IMR-90 (cell line): Measurements from ENCODE around the gene MARCHF3. TPM values are rescaled to one million over a fixed set of nuclear protein-coding genes. Genes with fewer than 3 reads are reported as not detected.

Experiments
- ATAC-seq: fragments of 200-7000 bp; cut with Tn5 transposase; 2 replicates; pipeline ENCODE4 v1.9.1; 2020; ENCODE audit warnings: low read depth, mild to moderate bottlenecking, moderate library complexity
- BruUV-seq: library from RNA; stranded (reverse); fragments of 400-500 nt; replicated peaks from 2 replicates; lab custom pipeline; 2021; lab: Mats Ljungman, UMichigan
- CTCF ChIA-PET: fragments of 300-600 bp; formaldehyde crosslinking; extraction: SDS; loops from one replicate; lab custom pipeline; 2021; ENCODE audit warnings: antibody characterized with exemption; lab: Yijun Ruan, JAX
- POLR2A ChIA-PET: fragments of 300-600 bp; sonication (Branson Sonifier 250); formaldehyde crosslinking; loops from one replicate; lab custom pipeline; 2022; ENCODE audit warnings: antibody characterized with exemption; ENCODE audit not compliant: unreplicated experiment; lab: Charles Lee
- DNase-seq: peaks from one replicate; pipeline ENCODE4 v3.0.0; 2013
- H2AFZ ChIP-seq: replicated peaks from 2 replicates; pipeline ENCODE3; 2013; ENCODE audit warnings: low read length, mild to moderate bottlenecking; ENCODE audit not compliant: poor library complexity
- H2AK5ac ChIP-seq: 2 replicates; pipeline ENCODE4 v1.6.1; 2013; ENCODE audit warnings: low read depth, low read length, inconsistent platforms
- H2AK9ac ChIP-seq: replicated peaks from 2 replicates; pipeline ENCODE3; 2013; ENCODE audit warnings: mild to moderate bottlenecking, low read depth, low read length, moderate library complexity; ENCODE audit not compliant: poor library complexity
- H2BK120ac ChIP-seq: 2 replicates; pipeline ENCODE4 v1.6.1; 2013; ENCODE audit warnings: low read depth, low read length, inconsistent platforms
- H2BK15ac ChIP-seq: 3 replicates; pipeline ENCODE4 v1.6.1; 2013; ENCODE audit warnings: low read depth, low read length, inconsistent platforms
- H2BK20ac ChIP-seq: 2 replicates; pipeline ENCODE4 v1.6.1; 2013; ENCODE audit warnings: low read depth, mild to moderate bottlenecking, inconsistent platforms, low read length, moderate library complexity
- H2BK5ac ChIP-seq: 2 replicates; pipeline ENCODE4 v1.6.1; 2013; ENCODE audit warnings: mild to moderate bottlenecking, low read depth, low read length, inconsistent platforms; ENCODE audit not compliant: poor library complexity, severe bottlenecking
- H3K14ac ChIP-seq: replicated peaks from 2 replicates; pipeline ENCODE4 v1.6.1; 2013; ENCODE audit warnings: low read depth, low read length, inconsistent platforms
- H3K18ac ChIP-seq: 2 replicates; pipeline ENCODE4 v1.6.1; 2013; ENCODE audit warnings: low read depth, low read length, control low read depth
- H3K23ac ChIP-seq: 2 replicates; pipeline ENCODE4 v1.6.1; 2013; ENCODE audit warnings: low read depth, low read length, inconsistent platforms
- H3K27ac ChIP-seq: 2 replicates; pipeline ENCODE4 v1.5.1; 2013; ENCODE audit warnings: mild to moderate bottlenecking, control low read depth, low read length; ENCODE audit not compliant: insufficient read depth
- H3K27me3 ChIP-seq: 2 replicates; pipeline ENCODE4 v1.6.1; 2013; ENCODE audit warnings: low read length; ENCODE audit not compliant: control insufficient read depth, insufficient read depth
- H3K36me3 ChIP-seq: 2 replicates; pipeline ENCODE4 v1.6.1; 2013; ENCODE audit warnings: low read length, mixed read lengths; ENCODE audit not compliant: control insufficient read depth, insufficient read depth
- H3K4ac ChIP-seq: 2 replicates; pipeline ENCODE4 v1.6.1; 2013; ENCODE audit warnings: low read depth, low read length, inconsistent platforms
- H3K4me1 ChIP-seq: 2 replicates; pipeline ENCODE4 v1.6.1; 2013; ENCODE audit warnings: low read length, mixed read lengths; ENCODE audit not compliant: control insufficient read depth, insufficient read depth
- H3K4me2 ChIP-seq: 2 replicates; pipeline ENCODE4 v1.6.1; 2013; ENCODE audit warnings: low read depth, mild to moderate bottlenecking, control low read depth, low read length, moderate library complexity
- H3K4me3 ChIP-seq: 2 replicates; pipeline ENCODE4 v1.5.1; 2013; ENCODE audit warnings: low read depth, mild to moderate bottlenecking, control low read depth, low read length, moderate library complexity; ENCODE audit not compliant: insufficient read depth
- H3K56ac ChIP-seq: 2 replicates; pipeline ENCODE4 v1.6.1; 2013; ENCODE audit warnings: low read length, inconsistent platforms; ENCODE audit not compliant: insufficient read depth; ENCODE audit errors: extremely low read depth
- H3K79me1 ChIP-seq, 2 experiments: 2 replicates each; pipeline ENCODE4 v1.6.1; 2013; ENCODE audit warnings: low read length in 2 of 2, inconsistent platforms in 1 of 2, low read depth in 1 of 2
- H3K9ac ChIP-seq: 2 replicates; pipeline ENCODE4 v1.6.1; 2013; ENCODE audit warnings: low read depth, low read length, control low read depth
- H3K9me1 ChIP-seq: 2 replicates; pipeline ENCODE4 v1.6.1; 2013; ENCODE audit warnings: low read length, inconsistent platforms; ENCODE audit not compliant: insufficient read depth
- H3K9me3 ChIP-seq: 2 replicates; pipeline ENCODE4 v1.6.1; 2013; ENCODE audit warnings: low read length; ENCODE audit not compliant: control insufficient read depth, insufficient read depth
- H4K20me1 ChIP-seq: 2 replicates; pipeline ENCODE4 v1.6.1; 2013; ENCODE audit warnings: low read length, inconsistent platforms; ENCODE audit not compliant: insufficient read depth
- H4K5ac ChIP-seq: 2 replicates; pipeline ENCODE4 v1.6.1; 2013; ENCODE audit warnings: mild to moderate bottlenecking, low read depth, low read length, control low read depth
- H4K8ac ChIP-seq, 2 experiments: 2 replicates each; pipeline ENCODE4 v1.6.1; 2013; ENCODE audit warnings: low read depth in 2 of 2, low read length in 2 of 2, control low read depth in 1 of 2, inconsistent platforms in 1 of 2
- H4K91ac ChIP-seq: 2 replicates; pipeline ENCODE4 v1.6.1; 2013; ENCODE audit warnings: low read depth, low read length, inconsistent platforms; ENCODE audit not compliant: insufficient read depth
- CEBPB ChIP-seq: IDR thresholded peaks from 2 replicates; pipeline ENCODE4 v1.6.1; 2012; ENCODE audit warnings: low read depth, low read length, improper control_type of control experiment
- CHD1 ChIP-seq: IDR thresholded peaks from 2 replicates; pipeline ENCODE4 v1.6.1; 2012; ENCODE audit warnings: low read depth, low read length, improper control_type of control experiment
- ELK1 ChIP-seq: fragments of 150-350 bp; IDR thresholded peaks from 2 replicates; pipeline ENCODE4 v1.6.1; 2016; ENCODE audit warnings: low read depth, mild to moderate bottlenecking, low read length, moderate library complexity, borderline replicate concordance
- FOS ChIP-seq: fragments of 150-350 bp; IDR thresholded peaks from 2 replicates; pipeline ENCODE4 v1.6.1; 2016; ENCODE audit warnings: low read depth, low read length
- MAFK ChIP-seq: IDR thresholded peaks from 2 replicates; pipeline ENCODE4 v1.6.1; 2012; ENCODE audit warnings: low read depth, low read length, improper control_type of control experiment
- MAZ ChIP-seq: IDR thresholded peaks from 2 replicates; pipeline ENCODE4 v1.6.1; 2012; ENCODE audit warnings: low read depth, mild to moderate bottlenecking, low read length, improper control_type of control experiment, moderate library complexity, borderline replicate concordance
- MXI1 ChIP-seq: IDR thresholded peaks from 2 replicates; pipeline ENCODE4 v1.6.1; 2012; ENCODE audit warnings: low read depth, mild to moderate bottlenecking, low read length, moderate library complexity, borderline replicate concordance
- NFE2L2 ChIP-seq: fragments of 150-350 bp; IDR thresholded peaks from 2 replicates; pipeline ENCODE4 v1.6.1; 2016; ENCODE audit warnings: low read depth, mild to moderate bottlenecking, low read length
- POLR2A ChIP-seq: IDR thresholded peaks from 2 replicates; pipeline ENCODE4 v1.6.1; 2012; ENCODE audit warnings: mild to moderate bottlenecking, low read depth, low read length
- RFX5 ChIP-seq: IDR thresholded peaks from 2 replicates; pipeline ENCODE4 v1.8.0; 2012; ENCODE audit warnings: low read depth, mild to moderate bottlenecking, low read length, moderate library complexity
- SMC3 ChIP-seq: fragments of 150-350 bp; IDR thresholded peaks from 2 replicates; pipeline ENCODE4 v1.6.1; 2016; ENCODE audit warnings: low read depth, mild to moderate bottlenecking, antibody characterized with exemption, low read length, moderate library complexity
- WGBS, 2 experiments: methylation state at CpG; one replicate each; pipeline versions ENCODE4 v1.1.5 to v1.1.7; 2013; ENCODE audit warnings: missing lambda C conversion rate in 2 of 2; ENCODE audit not compliant: insufficient read length in 1 of 2; ENCODE audit errors: extremely low coverage in 2 of 2; 5-methylcytosine and 5-hydroxymethylcytosine counted together
- dilution Hi-C: fragments of 300-500 bp; cut with HindIII; formaldehyde crosslinking; loops from one replicate; pipeline ENCODE4 v1.14.3; 2018; ENCODE audit warnings: low sequenced_read_pairs; ENCODE audit not compliant: unreplicated experiment
- in situ Hi-C: fragments of 300-500 bp; cut with MboI; formaldehyde crosslinking; loops from 3 replicates; pipeline ENCODE4 v1.14.3; 2019; ENCODE audit warnings: low sequenced_read_pairs, inconsistent platforms, mixed read lengths
- intact Hi-C: fragments of 100-400 bp; cut with micrococcal nuclease; formaldehyde crosslinking; loops from 2 replicates; pipeline ENCODE4 v1.10.0; 2022
- polyA plus RNA-seq, 3 experiments: library from polyadenylated mRNA; depleted of rRNA; stranded (reverse); fragments of >200 nt; gene quantifications; 2 replicates each; pipeline ENCODE4 v1.2.3, GENCODE V29; 2012; ENCODE audit warnings: low replicate concordance in 1 of 3
- total RNA-seq: library from RNA; depleted of rRNA; stranded (reverse); fragments of >200 nt; gene quantifications from 2 replicates; pipeline ENCODE4 v1.2.3, GENCODE V29; 2012
- TF ChIP-seq, protein P1 (sequence below): fragments of 150-350 bp; IDR thresholded peaks from 2 replicates; pipeline ENCODE4 v1.6.1; 2017; ENCODE audit warnings: mild to moderate bottlenecking, antibody characterized with exemption, low read length, low read depth
- TF ChIP-seq, protein P2 (sequence below): conservative IDR thresholded peaks from 2 replicates; pipeline ENCODE4 v1.5.1; 2012; ENCODE audit warnings: mild to moderate bottlenecking, low read depth, low read length, improper control_type of control experiment

MARCHF3 gene
- total and polyA plus RNA-seq, 2 of the 4 experiments (the other 2 are of a cell fraction): 11.2 to 18.8 TPM

- Histone ChIP-seq H3K14ac (no peak overlapping the region), H3K4me3 (no peak overlapping the region), H4K20me1 (no peaks in the 10 kb centered on the region), H3K56ac (no peak overlapping the region), H3K23ac (no peak overlapping the region), H3K9me1 (0 out of 2 replicates have a peak, but pooled peaks cover 2% of the 10 kb centered on the region), H2AFZ (no peak overlapping the region), H2BK15ac (no peak overlapping the region), H3K4ac (no peak overlapping the region), H2BK20ac (no peak overlapping the region), H3K9ac (no peak overlapping the region), H2AK9ac (no peak overlapping the region), H3K4me2 (no peak overlapping the region), H2AK5ac (no peak overlapping the region; the same call in 1 of the 2 replicates), H4K91ac (no peak overlapping the region), H3K9me3 (no peaks in the 10 kb centered on the region), H3K36me3 (no peaks in the 10 kb centered on the region), H4K5ac (no peak overlapping the region), H3K79me1 (peaks cover 14% of the 10 kb centered on the region in 2 experiments; a peak in 3 of 4 replicates), H2BK120ac (no peak overlapping the region), H3K4me1 (peaks cover 9% of the 10 kb centered on the region), H3K18ac (0 out of 2 replicates have a peak overlapping the region, but pooled peaks have one; percentile 64), H4K8ac (no peak overlapping the region), H3K27ac (no peak overlapping the region), H3K27me3 (no peaks in the 10 kb centered on the region), H2BK5ac (no peak overlapping the region)
- dilution Hi-C loops: no loop called here
- in situ Hi-C loops: no loop called here
- TF ChIP-seq CHD1 (no peak), ELK1 (no peak), FOS (no peak), CEBPB (no peak), MXI1 (no peak), MAZ (no peak), RFX5 (no peak), SMC3 (no peak), POLR2A (no peak), MAFK (no peak), NFE2L2 (no peak)
- TF ChIP-seq, protein P1, sequence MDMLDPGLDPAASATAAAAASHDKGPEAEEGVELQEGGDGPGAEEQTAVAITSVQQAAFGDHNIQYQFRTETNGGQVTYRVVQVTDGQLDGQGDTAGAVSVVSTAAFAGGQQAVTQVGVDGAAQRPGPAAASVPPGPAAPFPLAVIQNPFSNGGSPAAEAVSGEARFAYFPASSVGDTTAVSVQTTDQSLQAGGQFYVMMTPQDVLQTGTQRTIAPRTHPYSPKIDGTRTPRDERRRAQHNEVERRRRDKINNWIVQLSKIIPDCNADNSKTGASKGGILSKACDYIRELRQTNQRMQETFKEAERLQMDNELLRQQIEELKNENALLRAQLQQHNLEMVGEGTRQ: no peak
- TF ChIP-seq, protein P2, sequence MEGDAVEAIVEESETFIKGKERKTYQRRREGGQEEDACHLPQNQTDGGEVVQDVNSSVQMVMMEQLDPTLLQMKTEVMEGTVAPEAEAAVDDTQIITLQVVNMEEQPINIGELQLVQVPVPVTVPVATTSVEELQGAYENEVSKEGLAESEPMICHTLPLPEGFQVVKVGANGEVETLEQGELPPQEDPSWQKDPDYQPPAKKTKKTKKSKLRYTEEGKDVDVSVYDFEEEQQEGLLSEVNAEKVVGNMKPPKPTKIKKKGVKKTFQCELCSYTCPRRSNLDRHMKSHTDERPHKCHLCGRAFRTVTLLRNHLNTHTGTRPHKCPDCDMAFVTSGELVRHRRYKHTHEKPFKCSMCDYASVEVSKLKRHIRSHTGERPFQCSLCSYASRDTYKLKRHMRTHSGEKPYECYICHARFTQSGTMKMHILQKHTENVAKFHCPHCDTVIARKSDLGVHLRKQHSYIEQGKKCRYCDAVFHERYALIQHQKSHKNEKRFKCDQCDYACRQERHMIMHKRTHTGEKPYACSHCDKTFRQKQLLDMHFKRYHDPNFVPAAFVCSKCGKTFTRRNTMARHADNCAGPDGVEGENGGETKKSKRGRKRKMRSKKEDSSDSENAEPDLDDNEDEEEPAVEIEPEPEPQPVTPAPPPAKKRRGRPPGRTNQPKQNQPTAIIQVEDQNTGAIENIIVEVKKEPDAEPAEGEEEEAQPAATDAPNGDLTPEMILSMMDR: no peak
- DNase-seq (no peak), ATAC-seq (no peak; the same call in 1 of the 2 replicates)
- POLR2A ChIA-PET: no interaction called here
- CTCF ChIA-PET: no interaction called here
- WGBS, 2 experiments: no CpG with 5 or more reads among the region's 1 CpG
- no TSS peak for BruUV-seq
- intact Hi-C loops: no loop called here
Observed at GRCh38 chr5:126971455-126972031, 58.8 kb downstream of the MARCHF3 start.
